SKM-1 treated with dmso at 0.1 percent for 144 hours (cell line): ENCODE data around the gene METTL14.
A peak's percentile ranks its signal among the peaks of the same experiment; 100 is the strongest.
"Not testable (repeated sequence)": the region's sequence is repeated elsewhere in the genome, so short reads cannot be mapped to it uniquely, and the experiment has no call there.

Experiments
- DNase-seq: peaks from one replicate; lab custom pipeline; 2025; ENCODE audit not compliant: unreplicated experiment; lab: John Stamatoyannopoulos, UW

METTL14 gene

GRCh38 chr4:118684873-118685811 lies at the start of gene METTL14:
TSS of gene METTL14 (plus strand) at chr4:118685392. CDS start at chr4:118685535, 143 bp downstream.
- DNase-seq, result peak; percentile 89

- DNase-seq, result not testable (repeated sequence)
Observed at GRCh38 chr4:118636126-118636525, 49.1 kb upstream of the METTL14 start.

- DNase-seq, result not testable (repeated sequence)
Observed at GRCh38 chr4:118664665-118665064, 20.5 kb upstream of the METTL14 start.

- not testable (repeated sequence) for DNase-seq
Observed at GRCh38 chr4:118669220-118669619, 16.0 kb upstream of the METTL14 start.

- DNase-seq, result not testable (repeated sequence)
Observed at GRCh38 chr4:118670968-118671367, 14.2 kb upstream of the METTL14 start.

GRCh38 chr4:118676128-118676527 lies 9.1 kb upstream of the METTL14 start:
- DNase-seq, result no peak

- no peak for DNase-seq
Observed at GRCh38 chr4:118680808-118681207, 4.4 kb upstream of the METTL14 start.

- DNase-seq, result peak; percentile 24
Observed at GRCh38 chr4:118682928-118683327, 2.3 kb upstream of the METTL14 start.

GRCh38 chr4:118683513-118683912 lies 1.7 kb upstream of the METTL14 start:
- DNase-seq, result peak; percentile 11

- no peak for DNase-seq
Observed at GRCh38 chr4:118703118-118703517, 17.9 kb downstream of the METTL14 start.

GRCh38 chr4:118711052-118711451 lies 25.9 kb downstream of the METTL14 start:
- DNase-seq, result no peak

GRCh38 chr4:118712872-118713271 lies 27.7 kb downstream of the METTL14 start:
- no peak for DNase-seq

GRCh38 chr4:118714682-118715081 lies 29.5 kb downstream of the METTL14 start:
- no peak for DNase-seq

GRCh38 chr4:118716304-118716703 lies 31.1 kb downstream of the METTL14 start:
- DNase-seq, result no peak

- DNase-seq, result no peak
Observed at GRCh38 chr4:118718511-118719170, 33.4 kb downstream of the METTL14 start.

GRCh38 chr4:118721752-118722151 lies 36.6 kb downstream of the METTL14 start:
- DNase-seq, result no peak

GRCh38 chr4:118723369-118723768 lies 38.2 kb downstream of the METTL14 start:
- no peak for DNase-seq

- DNase-seq, result no peak
Observed at GRCh38 chr4:118727360-118727759, 42.2 kb downstream of the METTL14 start.

- DNase-seq, result no peak
Observed at GRCh38 chr4:118729287-118730286, 44.4 kb downstream of the METTL14 start.

GRCh38 chr4:118730683-118731082 lies 45.5 kb downstream of the METTL14 start:
- no peak for DNase-seq
